Loucy (cell line): ENCODE data around the gene MRPS26.

Experiments used
- EZH2phosphoT487 ChIP-seq: fragments of 200-600 bp; IDR thresholded peaks from 2 replicates; pipeline ENCODE4 v1.6.1; 2018; ENCODE audit warnings: antibody characterized with exemption, mild to moderate bottlenecking, moderate library complexity, borderline replicate concordance
- TF ChIP-seq, protein P1 (sequence below): fragments of 200-600 bp; sonication (generic); conservative IDR thresholded peaks from 2 replicates; pipeline ENCODE4 v1.5.1; 2014; ENCODE audit warnings: mild to moderate bottlenecking, antibody characterized with exemption, low read length

DNA sequence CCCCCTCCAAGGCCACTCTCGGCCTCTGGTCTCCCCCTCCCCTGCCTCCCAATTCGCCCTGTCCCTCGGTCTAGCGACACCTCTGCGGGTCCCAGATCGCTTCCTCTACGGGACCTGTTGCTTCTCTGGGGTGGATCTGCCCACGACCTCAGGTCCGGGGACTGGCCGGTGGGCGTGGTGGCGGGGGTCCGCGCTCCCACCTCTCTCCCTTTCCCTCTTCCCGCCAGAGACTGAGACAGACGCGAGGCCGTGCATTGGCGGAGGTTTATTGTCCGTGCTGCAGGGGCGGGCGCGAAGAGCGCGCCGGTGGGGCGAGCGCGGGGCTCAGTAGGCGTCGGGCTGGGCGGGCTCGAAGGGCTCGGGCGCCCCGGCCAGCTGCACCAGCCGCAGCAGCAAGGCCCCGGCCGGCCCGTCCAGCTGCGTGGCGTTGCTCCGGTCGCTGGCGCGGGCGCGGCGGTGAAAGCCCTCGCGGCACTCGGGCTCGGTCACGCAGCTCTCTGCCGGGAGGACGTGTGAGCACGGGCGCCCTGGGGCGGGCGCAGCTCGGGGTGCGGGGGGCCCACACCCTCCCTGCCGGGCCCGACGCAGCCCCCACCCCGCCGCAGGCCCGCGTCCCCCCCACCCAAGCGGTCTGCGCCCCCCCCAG is 36.6 kb downstream of the MRPS26 start:
- TF ChIP-seq, protein P1, sequence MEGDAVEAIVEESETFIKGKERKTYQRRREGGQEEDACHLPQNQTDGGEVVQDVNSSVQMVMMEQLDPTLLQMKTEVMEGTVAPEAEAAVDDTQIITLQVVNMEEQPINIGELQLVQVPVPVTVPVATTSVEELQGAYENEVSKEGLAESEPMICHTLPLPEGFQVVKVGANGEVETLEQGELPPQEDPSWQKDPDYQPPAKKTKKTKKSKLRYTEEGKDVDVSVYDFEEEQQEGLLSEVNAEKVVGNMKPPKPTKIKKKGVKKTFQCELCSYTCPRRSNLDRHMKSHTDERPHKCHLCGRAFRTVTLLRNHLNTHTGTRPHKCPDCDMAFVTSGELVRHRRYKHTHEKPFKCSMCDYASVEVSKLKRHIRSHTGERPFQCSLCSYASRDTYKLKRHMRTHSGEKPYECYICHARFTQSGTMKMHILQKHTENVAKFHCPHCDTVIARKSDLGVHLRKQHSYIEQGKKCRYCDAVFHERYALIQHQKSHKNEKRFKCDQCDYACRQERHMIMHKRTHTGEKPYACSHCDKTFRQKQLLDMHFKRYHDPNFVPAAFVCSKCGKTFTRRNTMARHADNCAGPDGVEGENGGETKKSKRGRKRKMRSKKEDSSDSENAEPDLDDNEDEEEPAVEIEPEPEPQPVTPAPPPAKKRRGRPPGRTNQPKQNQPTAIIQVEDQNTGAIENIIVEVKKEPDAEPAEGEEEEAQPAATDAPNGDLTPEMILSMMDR: no peak
- TF ChIP-seq EZH2phosphoT487: no peak
